ENCODE results near the gene PORCN.

Gene PORCN

DNA sequence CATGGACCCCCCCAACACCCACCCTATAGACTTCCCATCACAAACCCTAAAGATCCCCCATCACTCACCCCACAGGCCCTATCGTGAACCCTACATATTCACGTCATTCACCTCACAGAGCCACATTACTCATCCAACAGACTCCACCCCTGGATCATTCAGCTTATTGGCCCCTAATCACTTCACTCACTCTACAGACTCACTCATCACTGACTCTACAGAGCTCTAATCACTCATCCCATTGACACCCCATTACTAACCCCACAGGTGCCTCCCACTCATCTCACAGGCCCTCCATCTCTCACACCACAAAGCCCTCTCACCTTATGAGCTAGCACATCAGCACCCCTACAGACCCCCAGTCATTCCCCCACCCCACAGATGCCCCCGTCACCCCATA, 24.4 kb downstream of the PORCN start:
- H3K4me1 ChIP-seq = no peaks in the 10 kb centered on the region
- no peaks in the 10 kb centered on the region for H3K9me3 ChIP-seq (ENCODE audit: control insufficient read depth, low read length)
- no peaks in the 10 kb centered on the region for H3K36me3 ChIP-seq (ENCODE audit: control insufficient read depth, insufficient read depth, low read length)
- H3K4me2 ChIP-seq (ENCODE audit: low read length) = no peak overlapping the region
- H2AFZ ChIP-seq = no peak overlapping the region
- H3K4me3 ChIP-seq (ENCODE audit: low read depth, low read length) = no peak overlapping the region
- H3K27ac ChIP-seq = no peak overlapping the region
- H3K79me2 ChIP-seq = no peaks in the 10 kb centered on the region
- no peak overlapping the region for H3K9ac ChIP-seq
- H3K27me3 ChIP-seq (ENCODE audit: control insufficient read depth, insufficient read depth, low read length) = no peaks in the 10 kb centered on the region
- TF ChIP-seq, protein P1, sequence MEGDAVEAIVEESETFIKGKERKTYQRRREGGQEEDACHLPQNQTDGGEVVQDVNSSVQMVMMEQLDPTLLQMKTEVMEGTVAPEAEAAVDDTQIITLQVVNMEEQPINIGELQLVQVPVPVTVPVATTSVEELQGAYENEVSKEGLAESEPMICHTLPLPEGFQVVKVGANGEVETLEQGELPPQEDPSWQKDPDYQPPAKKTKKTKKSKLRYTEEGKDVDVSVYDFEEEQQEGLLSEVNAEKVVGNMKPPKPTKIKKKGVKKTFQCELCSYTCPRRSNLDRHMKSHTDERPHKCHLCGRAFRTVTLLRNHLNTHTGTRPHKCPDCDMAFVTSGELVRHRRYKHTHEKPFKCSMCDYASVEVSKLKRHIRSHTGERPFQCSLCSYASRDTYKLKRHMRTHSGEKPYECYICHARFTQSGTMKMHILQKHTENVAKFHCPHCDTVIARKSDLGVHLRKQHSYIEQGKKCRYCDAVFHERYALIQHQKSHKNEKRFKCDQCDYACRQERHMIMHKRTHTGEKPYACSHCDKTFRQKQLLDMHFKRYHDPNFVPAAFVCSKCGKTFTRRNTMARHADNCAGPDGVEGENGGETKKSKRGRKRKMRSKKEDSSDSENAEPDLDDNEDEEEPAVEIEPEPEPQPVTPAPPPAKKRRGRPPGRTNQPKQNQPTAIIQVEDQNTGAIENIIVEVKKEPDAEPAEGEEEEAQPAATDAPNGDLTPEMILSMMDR (IDR thresholded peaks at IDR 0.05) = no peak

DNA sequence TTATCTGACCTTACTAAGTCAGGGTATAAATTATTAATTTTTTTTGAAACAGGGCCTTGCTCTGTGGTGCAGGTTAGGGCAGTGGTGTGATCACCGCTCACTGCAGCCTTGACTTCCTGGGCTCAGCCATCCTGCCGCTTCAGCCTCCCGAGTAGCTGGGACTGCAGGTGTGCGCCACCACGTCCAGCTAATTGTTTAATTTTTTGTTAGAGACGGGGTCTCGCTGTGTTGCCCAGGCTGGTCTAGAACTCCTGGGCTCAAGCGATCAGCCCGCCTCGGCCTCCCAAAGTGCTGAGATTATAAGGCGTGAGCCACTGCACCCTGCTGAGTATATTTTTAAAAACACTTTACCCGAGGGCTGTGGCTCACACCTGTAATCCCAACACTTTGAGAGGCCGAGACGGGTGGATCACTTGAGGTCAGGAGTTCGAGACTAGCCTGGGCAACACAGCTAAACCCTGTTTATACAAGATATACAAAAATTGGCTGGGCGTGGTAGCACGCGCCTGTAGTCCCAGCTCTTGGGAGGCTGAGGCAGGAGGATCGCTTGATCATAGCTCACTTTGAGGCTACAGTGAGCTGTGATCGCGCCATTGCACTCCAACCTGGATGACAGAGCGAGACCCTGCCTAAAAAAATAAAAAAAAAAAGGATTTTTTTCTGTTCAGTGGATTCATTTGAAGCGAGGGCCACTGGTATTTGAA, 30.0 kb downstream of the PORCN start:
- no peaks in the 10 kb centered on the region for H3K27me3 ChIP-seq (ENCODE audit: control insufficient read depth, insufficient read depth, low read length)
- peaks cover 4% of the 10 kb centered on the region for H3K4me1 ChIP-seq
- H3K36me3 ChIP-seq (ENCODE audit: control insufficient read depth, insufficient read depth, low read length) = no peaks in the 10 kb centered on the region
- no peak overlapping the region for H3K4me2 ChIP-seq (ENCODE audit: low read length)
- H3K27ac ChIP-seq = peak overlapping the region; percentile 87
- H3K79me2 ChIP-seq = no peaks in the 10 kb centered on the region
- TF ChIP-seq, protein P1 (IDR thresholded peaks at IDR 0.05) = no peak
- no peak overlapping the region for H3K9ac ChIP-seq
- H3K4me3 ChIP-seq (ENCODE audit: low read depth, low read length) = no peak overlapping the region
- peak overlapping the region; percentile 16 for H2AFZ ChIP-seq
- H3K9me3 ChIP-seq (ENCODE audit: control insufficient read depth, low read length) = no peaks in the 10 kb centered on the region

DNA sequence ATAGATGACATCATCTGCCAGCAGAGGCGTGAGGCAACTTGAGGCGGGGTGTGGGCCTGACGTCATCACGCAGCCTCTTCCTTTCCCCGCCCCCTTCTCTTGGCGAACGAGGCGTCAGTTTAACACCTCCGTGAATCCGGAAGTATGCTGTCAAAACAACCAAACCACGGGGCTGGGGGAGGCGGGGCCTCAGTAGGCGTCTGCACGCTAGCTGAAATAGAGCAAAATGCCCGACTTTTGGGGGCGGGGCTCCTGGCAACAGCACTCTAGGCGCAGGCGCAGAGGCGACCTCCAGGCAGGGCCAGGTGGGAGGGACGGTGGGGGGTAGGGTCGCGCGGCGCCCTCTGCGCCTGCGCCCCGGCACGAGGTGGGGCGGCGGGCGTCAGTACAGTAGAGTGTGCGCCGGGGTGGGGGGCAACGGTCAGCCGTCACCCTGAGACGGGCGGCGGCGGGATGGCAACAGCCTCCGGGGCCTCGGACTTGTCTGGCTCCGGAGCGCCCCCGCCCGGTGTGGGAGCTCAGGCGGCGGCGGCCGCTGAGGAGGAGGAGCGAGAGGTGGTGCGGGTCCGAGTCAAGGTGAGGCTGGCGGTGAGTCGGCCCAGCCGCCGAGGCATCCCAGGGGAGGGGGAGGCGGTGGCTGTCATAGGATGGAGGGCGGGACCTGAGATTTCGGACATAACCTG, 30.7 kb downstream of the PORCN start, which contains the start of gene TBC1D25:
TSS of gene TBC1D25 (plus strand) at position 370 of the 683 bp plus-strand sequence. CDS start at position 454, 84 bp downstream.
- Histone ChIP-seq H3K9me3 (ENCODE audit: control insufficient read depth, low read length) (no peaks in the 10 kb centered on the region), H3K4me2 (ENCODE audit: low read length) (peak within 1 kb of the TSS; percentile 67), H3K79me2 (no peaks in the 10 kb centered on the region), H3K27me3 (ENCODE audit: control insufficient read depth, insufficient read depth, low read length) (no peaks in the 10 kb centered on the region), H3K9ac (peak within 1 kb of the TSS; percentile 11), H3K4me3 (ENCODE audit: low read depth, low read length) (peak within 1 kb of the TSS; percentile 79), H3K36me3 (ENCODE audit: control insufficient read depth, insufficient read depth, low read length) (no peaks in the 10 kb centered on the region), H3K4me1 (peaks cover 4% of the 10 kb centered on the region), H2AFZ (peak within 1 kb of the TSS; percentile 83), H3K27ac (peak within 1 kb of the TSS; percentile 87)
- TF ChIP-seq, protein P1 (IDR thresholded peaks at IDR 0.05) = peak; percentile 43

DNA sequence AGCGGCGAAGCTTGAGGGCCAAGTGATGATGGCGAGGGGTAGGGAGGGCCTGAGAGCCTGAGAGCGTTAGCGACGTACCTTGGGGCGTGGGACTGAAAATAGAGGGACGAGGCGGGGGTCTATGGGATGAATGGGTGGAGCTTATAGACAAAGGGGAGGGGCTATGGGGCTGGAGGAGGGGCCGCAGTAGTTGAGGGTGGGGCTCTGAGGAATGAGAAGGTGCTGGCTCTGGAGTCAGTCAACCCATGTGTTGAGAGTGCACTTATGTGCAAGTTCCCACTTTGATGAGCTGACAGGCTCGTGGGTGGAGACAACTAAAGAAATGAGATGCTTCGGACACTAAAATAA, 31.2 kb downstream of the PORCN start:
- Histone ChIP-seq H3K9ac (peak overlapping the region; percentile 11), H3K79me2 (no peaks in the 10 kb centered on the region)

More for the DNA sequence above, 31.2 kb downstream of the PORCN start:
- H2AFZ ChIP-seq = peak overlapping the region; percentile 83
- H3K4me1 ChIP-seq = peaks cover 4% of the 10 kb centered on the region
- peak overlapping the region; percentile 79 for H3K4me3 ChIP-seq (ENCODE audit: low read depth, low read length)
- TF ChIP-seq, protein P1 (IDR thresholded peaks at IDR 0.05) = no peak
- no peaks in the 10 kb centered on the region for H3K9me3 ChIP-seq (ENCODE audit: control insufficient read depth, low read length)
- peak overlapping the region; percentile 67 for H3K4me2 ChIP-seq (ENCODE audit: low read length)
- H3K36me3 ChIP-seq (ENCODE audit: control insufficient read depth, insufficient read depth, low read length) = no peaks in the 10 kb centered on the region
- peak overlapping the region; percentile 87 for H3K27ac ChIP-seq
- H3K27me3 ChIP-seq (ENCODE audit: control insufficient read depth, insufficient read depth, low read length) = no peaks in the 10 kb centered on the region

Data from parathyroid adenoma (tissue), 2 donors.